Measurements from ENCODE around the gene SLC22A4.

SLC22A4 gene

GRCh38 chr5:132298298-132299212, 4.4 kb downstream of the SLC22A4 start:
- no peak for DNase-seq (ENCODE audit: low read depth in 2 of 2, low spot score in 1 of 2)

GRCh38 chr5:132299917-132300316, 5.7 kb downstream of the SLC22A4 start:
- no peak for DNase-seq (ENCODE audit: low read depth in 2 of 2, low spot score in 1 of 2)

GRCh38 chr5:132300577-132301343, 6.6 kb downstream of the SLC22A4 start:
- DNase-seq (ENCODE audit: low read depth in 2 of 2, low spot score in 1 of 2): no peak

- no peak for DNase-seq (ENCODE audit: low read depth in 2 of 2, low spot score in 1 of 2)
Observed at GRCh38 chr5:132301344-132302271, 7.4 kb downstream of the SLC22A4 start.

- DNase-seq (ENCODE audit: low read depth in 2 of 2, low spot score in 1 of 2): no peak
Observed at GRCh38 chr5:132302413-132302812, 8.2 kb downstream of the SLC22A4 start.

GRCh38 chr5:132303589-132303988, 9.4 kb downstream of the SLC22A4 start:
- no peak for DNase-seq (ENCODE audit: low read depth in 2 of 2, low spot score in 1 of 2)

- no peak for DNase-seq (ENCODE audit: low read depth in 2 of 2, low spot score in 1 of 2)
Observed at GRCh38 chr5:132305420-132305819, 11.2 kb downstream of the SLC22A4 start.

GRCh38 chr5:132308701-132309100, 14.5 kb downstream of the SLC22A4 start:
- DNase-seq (ENCODE audit: low read depth in 2 of 2, low spot score in 1 of 2): no peak

GRCh38 chr5:132309679-132310078, 15.5 kb downstream of the SLC22A4 start:
- DNase-seq (ENCODE audit: low read depth in 2 of 2, low spot score in 1 of 2): no peak

- no peak for DNase-seq (ENCODE audit: low read depth in 2 of 2, low spot score in 1 of 2)
Observed at GRCh38 chr5:132310141-132310834, 16.1 kb downstream of the SLC22A4 start.

- no peak for DNase-seq (ENCODE audit: low read depth in 2 of 2, low spot score in 1 of 2)
Observed at GRCh38 chr5:132313366-132313765, 19.2 kb downstream of the SLC22A4 start.

- no peak for DNase-seq (ENCODE audit: low read depth in 2 of 2, low spot score in 1 of 2)
Observed at GRCh38 chr5:132313961-132314432, 19.8 kb downstream of the SLC22A4 start.

GRCh38 chr5:132315529-132316067, 21.4 kb downstream of the SLC22A4 start:
- no peak for DNase-seq (ENCODE audit: low read depth in 2 of 2, low spot score in 1 of 2)

- DNase-seq (ENCODE audit: low read depth in 2 of 2, low spot score in 1 of 2): no peak
Observed at GRCh38 chr5:132319975-132320374, 25.8 kb downstream of the SLC22A4 start.

- DNase-seq (ENCODE audit: low read depth in 2 of 2, low spot score in 1 of 2): no peak
Observed at GRCh38 chr5:132321109-132321721, 27.0 kb downstream of the SLC22A4 start.

GRCh38 chr5:132322266-132322665, 28.1 kb downstream of the SLC22A4 start:
- DNase-seq (ENCODE audit: low read depth in 2 of 2, low spot score in 1 of 2): no peak

GRCh38 chr5:132323202-132323601, 29.0 kb downstream of the SLC22A4 start:
- no peak for DNase-seq (ENCODE audit: low read depth in 2 of 2, low spot score in 1 of 2)

- DNase-seq (ENCODE audit: low read depth in 2 of 2, low spot score in 1 of 2): no peak
Observed at GRCh38 chr5:132325691-132326090, 31.5 kb downstream of the SLC22A4 start.

- no peak for DNase-seq (ENCODE audit: low read depth in 2 of 2, low spot score in 1 of 2)
Observed at GRCh38 chr5:132327252-132327955, 33.2 kb downstream of the SLC22A4 start.

Data from stimulated activated CD8-positive, alpha-beta memory T cell treated with anti-CD3 and anti-CD28 coated beads, Interleukin-4, amount 100 ng/mL, for 1 hour (primary cell).